Neural cell (in vitro differentiated cells): Measurements from ENCODE around the gene USH1C. TPM values are rescaled to one million over a fixed set of nuclear protein-coding genes. Genes with fewer than 3 reads are reported as not detected.

ENCODE experiments used
- H2AFZ ChIP-seq: fragments of 200-600, 300-800 bp; sonication (generic), shearing (Covaris generic); 2 replicates; pipeline ENCODE4 v1.6.0; 2014; ENCODE audit warnings: low read depth, mild to moderate bottlenecking, antibody characterized with exemption, low read length, moderate library complexity
- H3F3A ChIP-seq: fragments of 200-600 bp; shearing (Covaris generic); 2 replicates; pipeline ENCODE4 v1.6.1; 2016; ENCODE audit warnings: mild to moderate bottlenecking, moderate library complexity, mixed read lengths, antibody characterized with exemption, low read length; ENCODE audit not compliant: insufficient read depth, poor library complexity, severe bottlenecking
- H3K27ac ChIP-seq: fragments of 200-600, 300-800 bp; sonication (generic), shearing (Covaris generic); 2 replicates; pipeline ENCODE4 v1.5.1; 2014; ENCODE audit warnings: mild to moderate bottlenecking, low read length, moderate library complexity
- H3K27me3 ChIP-seq: fragments of 300-800, 200-600 bp; sonication (generic), shearing (Covaris generic); 2 replicates; pipeline ENCODE4 v1.6.0; 2014; ENCODE audit warnings: mild to moderate bottlenecking, low read depth, low read length, moderate library complexity; ENCODE audit not compliant: insufficient read depth
- H3K36me3 ChIP-seq: fragments of 300-800, 200-600 bp; sonication (generic), shearing (Covaris generic); 2 replicates; pipeline ENCODE4 v1.5.1; 2014; ENCODE audit warnings: mild to moderate bottlenecking, antibody characterized with exemption, low read length, moderate library complexity; ENCODE audit not compliant: insufficient read depth
- H3K4me2 ChIP-seq: fragments of 300-800, 200-600 bp; sonication (generic), shearing (Covaris generic); 2 replicates; pipeline ENCODE4 v1.6.0; 2014; ENCODE audit warnings: mild to moderate bottlenecking, low read length
- H3K4me3 ChIP-seq: fragments of 300-800, 200-600 bp; sonication (generic), shearing (Covaris generic); 2 replicates; pipeline ENCODE4 v1.5.1; 2014; ENCODE audit warnings: mild to moderate bottlenecking, low read length, moderate library complexity
- H3K79me2 ChIP-seq: fragments of 200-600 bp; shearing (Covaris generic); replicated peaks from 2 replicates; pipeline ENCODE4 v1.6.0; 2014; ENCODE audit warnings: mild to moderate bottlenecking, low read length, moderate library complexity; ENCODE audit not compliant: insufficient read depth
- H3K9ac ChIP-seq: fragments of 300-800, 200-600 bp; sonication (generic), shearing (Covaris generic); 2 replicates; pipeline ENCODE4 v1.6.1; 2016; ENCODE audit warnings: mild to moderate bottlenecking, low read length, mixed read lengths
- H3K9me2 ChIP-seq: fragments of 200-600 bp; shearing (Covaris generic); 2 replicates; pipeline ENCODE4 v1.6.1; 2016; ENCODE audit warnings: mild to moderate bottlenecking, low read length, mixed read lengths; ENCODE audit not compliant: insufficient read depth
- H3K9me3 ChIP-seq: fragments of 200-600, 300-800 bp; sonication (generic), shearing (Covaris generic); 2 replicates; pipeline ENCODE4 v1.6.1; 2016; ENCODE audit warnings: mild to moderate bottlenecking, mixed run types, low read length, moderate library complexity, mixed read lengths
- H4K20me1 ChIP-seq: fragments of 200-600 bp; shearing (Covaris generic); 2 replicates; pipeline ENCODE4 v1.6.1; 2016; ENCODE audit warnings: mild to moderate bottlenecking, mixed run types; ENCODE audit not compliant: insufficient read depth
- EP300 ChIP-seq: fragments of 450-650 bp; conservative IDR thresholded peaks from 2 replicates; pipeline ENCODE4 v1.6.1; 2014; ENCODE audit warnings: antibody characterized with exemption, mild to moderate bottlenecking, moderate library complexity; ENCODE audit not compliant: poor library complexity, severe bottlenecking
- EZH2 ChIP-seq: fragments of 200-600, 300-800 bp; shearing (Covaris generic), sonication (generic); IDR thresholded peaks from 2 replicates; pipeline ENCODE4 v1.6.1; 2014; ENCODE audit warnings: antibody characterized with exemption, low read length, borderline replicate concordance, mild to moderate bottlenecking; ENCODE audit not compliant: insufficient read depth, poor library complexity, severe bottlenecking
- MXI1 ChIP-seq: fragments of 450-650 bp; conservative IDR thresholded peaks from 2 replicates; pipeline ENCODE4 v1.6.1; 2014; ENCODE audit warnings: antibody characterized with exemption, mild to moderate bottlenecking; ENCODE audit not compliant: poor library complexity, severe bottlenecking
- POLR2AphosphoS5 ChIP-seq: IDR thresholded peaks from 2 replicates; pipeline ENCODE4 v1.6.1; 2012
- RAD21 ChIP-seq: fragments of 450-650 bp; conservative IDR thresholded peaks from 2 replicates; pipeline ENCODE4 v1.6.1; 2014; ENCODE audit warnings: antibody characterized with exemption, mild to moderate bottlenecking, moderate library complexity
- SMC3 ChIP-seq: fragments of 450-650 bp; conservative IDR thresholded peaks from 2 replicates; pipeline ENCODE4 v1.6.1; 2014; ENCODE audit warnings: antibody characterized with exemption, mild to moderate bottlenecking, moderate library complexity; ENCODE audit not compliant: poor library complexity
- TAF1 ChIP-seq: IDR thresholded peaks from 2 replicates; pipeline ENCODE4 v1.6.1; 2012; ENCODE audit warnings: low read depth
- polyA plus RNA-seq: library from polyadenylated mRNA; depleted of rRNA; stranded (reverse); fragments of >200 nt; gene quantifications from 2 replicates; pipeline ENCODE4 v1.2.3, GENCODE V29; 2014
- TF ChIP-seq, protein P1 (sequence below): fragments of 450-650 bp; IDR thresholded peaks from 2 replicates; pipeline ENCODE4 v1.5.1; 2014; ENCODE audit warnings: antibody characterized with exemption, mild to moderate bottlenecking, moderate library complexity; ENCODE audit not compliant: poor library complexity, severe bottlenecking
- TF ChIP-seq, protein P2 (sequence below): IDR thresholded peaks from 2 replicates; pipeline ENCODE4 v1.6.1; 2012; ENCODE audit warnings: borderline replicate concordance

USH1C gene
- polyA plus RNA-seq, 1 donor from 2014 or later, result 0.67 TPM

DNA sequence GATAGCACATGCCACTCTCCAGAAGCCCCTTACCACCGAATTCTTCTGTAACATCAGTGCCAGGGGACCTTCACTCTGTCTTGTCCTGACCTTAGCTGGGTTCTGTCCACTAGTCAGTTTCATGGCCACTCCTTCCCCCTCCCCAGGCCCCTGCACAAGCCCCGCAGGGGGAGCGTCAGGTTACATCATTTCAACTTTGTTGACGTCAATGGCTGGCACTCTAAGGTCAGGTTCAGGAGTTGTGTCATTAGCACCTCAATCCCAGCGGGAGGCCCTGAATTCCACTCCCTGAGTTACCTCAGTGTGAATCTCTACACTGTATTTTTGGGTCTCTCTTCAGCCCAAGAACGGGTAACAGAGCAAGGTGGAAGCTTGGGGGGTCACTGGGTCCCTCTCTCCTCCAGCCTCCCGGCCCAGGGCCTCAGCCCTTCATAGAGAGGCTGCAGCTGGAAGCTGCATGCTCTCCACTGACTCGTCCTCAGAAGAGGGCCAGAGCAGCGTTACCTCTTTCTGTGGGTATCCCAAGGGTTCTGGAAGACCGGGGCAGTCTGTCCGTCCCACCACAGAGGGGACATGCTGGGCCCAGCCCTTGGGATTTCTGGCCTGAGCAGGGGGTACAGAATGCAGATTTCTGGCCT lies 10.3 kb downstream of the USH1C start:
- Histone ChIP-seq H3K4me3 (no peak overlapping the region), H4K20me1 (no peaks in the 10 kb centered on the region), H3K9me2 (no peaks in the 10 kb centered on the region), H3K36me3 (no peaks in the 10 kb centered on the region), H3F3A (no peaks in the 10 kb centered on the region), H3K4me2 (no peak overlapping the region), H3K27me3 (no peaks in the 10 kb centered on the region), H3K9ac (no peak overlapping the region), H3K9me3 (no peaks in the 10 kb centered on the region), H3K27ac (no peak overlapping the region), H3K79me2 (no peaks in the 10 kb centered on the region), H2AFZ (no peak overlapping the region)
- TF ChIP-seq, protein P1, sequence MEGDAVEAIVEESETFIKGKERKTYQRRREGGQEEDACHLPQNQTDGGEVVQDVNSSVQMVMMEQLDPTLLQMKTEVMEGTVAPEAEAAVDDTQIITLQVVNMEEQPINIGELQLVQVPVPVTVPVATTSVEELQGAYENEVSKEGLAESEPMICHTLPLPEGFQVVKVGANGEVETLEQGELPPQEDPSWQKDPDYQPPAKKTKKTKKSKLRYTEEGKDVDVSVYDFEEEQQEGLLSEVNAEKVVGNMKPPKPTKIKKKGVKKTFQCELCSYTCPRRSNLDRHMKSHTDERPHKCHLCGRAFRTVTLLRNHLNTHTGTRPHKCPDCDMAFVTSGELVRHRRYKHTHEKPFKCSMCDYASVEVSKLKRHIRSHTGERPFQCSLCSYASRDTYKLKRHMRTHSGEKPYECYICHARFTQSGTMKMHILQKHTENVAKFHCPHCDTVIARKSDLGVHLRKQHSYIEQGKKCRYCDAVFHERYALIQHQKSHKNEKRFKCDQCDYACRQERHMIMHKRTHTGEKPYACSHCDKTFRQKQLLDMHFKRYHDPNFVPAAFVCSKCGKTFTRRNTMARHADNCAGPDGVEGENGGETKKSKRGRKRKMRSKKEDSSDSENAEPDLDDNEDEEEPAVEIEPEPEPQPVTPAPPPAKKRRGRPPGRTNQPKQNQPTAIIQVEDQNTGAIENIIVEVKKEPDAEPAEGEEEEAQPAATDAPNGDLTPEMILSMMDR, result no peak
- TF ChIP-seq POLR2AphosphoS5 (no peak), TAF1 (no peak), EP300 (no peak), EZH2 (no peak), MXI1 (no peak), SMC3 (no peak), RAD21 (no peak)
- TF ChIP-seq, protein P2, sequence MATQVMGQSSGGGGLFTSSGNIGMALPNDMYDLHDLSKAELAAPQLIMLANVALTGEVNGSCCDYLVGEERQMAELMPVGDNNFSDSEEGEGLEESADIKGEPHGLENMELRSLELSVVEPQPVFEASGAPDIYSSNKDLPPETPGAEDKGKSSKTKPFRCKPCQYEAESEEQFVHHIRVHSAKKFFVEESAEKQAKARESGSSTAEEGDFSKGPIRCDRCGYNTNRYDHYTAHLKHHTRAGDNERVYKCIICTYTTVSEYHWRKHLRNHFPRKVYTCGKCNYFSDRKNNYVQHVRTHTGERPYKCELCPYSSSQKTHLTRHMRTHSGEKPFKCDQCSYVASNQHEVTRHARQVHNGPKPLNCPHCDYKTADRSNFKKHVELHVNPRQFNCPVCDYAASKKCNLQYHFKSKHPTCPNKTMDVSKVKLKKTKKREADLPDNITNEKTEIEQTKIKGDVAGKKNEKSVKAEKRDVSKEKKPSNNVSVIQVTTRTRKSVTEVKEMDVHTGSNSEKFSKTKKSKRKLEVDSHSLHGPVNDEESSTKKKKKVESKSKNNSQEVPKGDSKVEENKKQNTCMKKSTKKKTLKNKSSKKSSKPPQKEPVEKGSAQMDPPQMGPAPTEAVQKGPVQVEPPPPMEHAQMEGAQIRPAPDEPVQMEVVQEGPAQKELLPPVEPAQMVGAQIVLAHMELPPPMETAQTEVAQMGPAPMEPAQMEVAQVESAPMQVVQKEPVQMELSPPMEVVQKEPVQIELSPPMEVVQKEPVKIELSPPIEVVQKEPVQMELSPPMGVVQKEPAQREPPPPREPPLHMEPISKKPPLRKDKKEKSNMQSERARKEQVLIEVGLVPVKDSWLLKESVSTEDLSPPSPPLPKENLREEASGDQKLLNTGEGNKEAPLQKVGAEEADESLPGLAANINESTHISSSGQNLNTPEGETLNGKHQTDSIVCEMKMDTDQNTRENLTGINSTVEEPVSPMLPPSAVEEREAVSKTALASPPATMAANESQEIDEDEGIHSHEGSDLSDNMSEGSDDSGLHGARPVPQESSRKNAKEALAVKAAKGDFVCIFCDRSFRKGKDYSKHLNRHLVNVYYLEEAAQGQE, result no peak

DNA sequence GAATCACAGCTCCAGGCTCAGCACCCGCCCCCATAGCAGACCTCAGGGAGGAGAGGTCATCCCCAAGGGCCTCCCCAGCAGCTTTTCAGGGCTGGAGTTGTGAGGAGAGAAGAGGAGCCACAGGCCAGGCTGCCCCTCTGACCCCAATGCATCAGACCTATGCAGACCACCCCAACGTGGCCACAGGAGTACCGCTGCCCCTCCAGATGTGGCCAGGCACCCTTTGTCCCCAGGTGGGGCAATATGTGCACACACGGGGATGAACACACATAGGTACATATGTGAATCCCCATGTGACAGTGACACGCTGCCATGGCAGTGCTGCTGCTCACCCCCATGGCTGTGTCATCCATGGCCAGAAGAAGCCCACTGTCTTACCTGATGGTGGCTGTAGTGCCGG lies 10.9 kb downstream of the USH1C start:
- Histone ChIP-seq H3K27me3 (no peaks in the 10 kb centered on the region), H3K4me2 (no peak overlapping the region), H3F3A (no peaks in the 10 kb centered on the region), H3K4me3 (no peak overlapping the region), H2AFZ (no peak overlapping the region), H3K79me2 (no peaks in the 10 kb centered on the region), H4K20me1 (no peaks in the 10 kb centered on the region), H3K9me3 (no peaks in the 10 kb centered on the region), H3K27ac (no peak overlapping the region), H3K36me3 (no peaks in the 10 kb centered on the region), H3K9ac (no peak overlapping the region), H3K9me2 (no peaks in the 10 kb centered on the region)
- no peak for TF ChIP-seq EZH2
- TF ChIP-seq RAD21, result no peak
- TF ChIP-seq POLR2AphosphoS5, result no peak
- TF ChIP-seq, protein P2, result no peak
- TF ChIP-seq, protein P1, result no peak
- TF ChIP-seq EP300, result no peak
- TF ChIP-seq SMC3, result no peak
- TF ChIP-seq MXI1, result no peak
- no peak for TF ChIP-seq TAF1
